DND-41 (cell line): ENCODE data around the gene MBLAC2.

ENCODE experiments used
- ATAC-seq: fragments of 200-7000 bp; cut with Tn5 transposase; 3 replicates; pipeline ENCODE4 v1.9.1; 2021; ENCODE audit warnings: low read depth; ENCODE audit not compliant: insufficient read depth
- DNase-seq: peaks from one replicate; pipeline ENCODE4 v3.0.0-alpha.2; 2020
- H2AFZ ChIP-seq: 2 replicates; pipeline ENCODE4 v1.6.0; 2012; ENCODE audit warnings: low read depth, low read length
- H3K27ac ChIP-seq: 2 replicates; pipeline ENCODE4 v1.5.1; 2012; ENCODE audit warnings: low read length, inconsistent platforms
- H3K27me3 ChIP-seq: fragments of 200-600 bp; sonication (generic); 2 replicates; pipeline ENCODE4 v1.6.0; 2012; ENCODE audit warnings: low read length, mild to moderate bottlenecking, inconsistent platforms; ENCODE audit not compliant: insufficient read depth, poor library complexity
- H3K36me3 ChIP-seq: 2 replicates; pipeline ENCODE4 v1.5.1; 2012; ENCODE audit warnings: low read length, inconsistent platforms; ENCODE audit not compliant: insufficient read depth
- H3K4me1 ChIP-seq: 2 replicates; pipeline ENCODE4 v1.5.1; 2012; ENCODE audit warnings: mild to moderate bottlenecking, low read length; ENCODE audit not compliant: insufficient read depth
- H3K4me2 ChIP-seq: 2 replicates; pipeline ENCODE4 v1.6.0; 2012; ENCODE audit warnings: mild to moderate bottlenecking, moderate library complexity, low read length, inconsistent platforms; ENCODE audit not compliant: insufficient read depth
- H3K4me3 ChIP-seq, 2 experiments: fragments of 200-600 bp in 1 of 2; shearing (Covaris generic) in 1 of 2; 2 replicates each; pipeline ENCODE4 v1.5.1; 2012 to 2016; ENCODE audit warnings: inconsistent platforms in 2 of 2, low read length in 2 of 2, mild to moderate bottlenecking in 2 of 2, low read depth in 1 of 2, moderate library complexity in 1 of 2
- H3K79me2 ChIP-seq: 2 replicates; pipeline ENCODE4 v1.6.0; 2012; ENCODE audit warnings: low read length, inconsistent platforms; ENCODE audit not compliant: insufficient read depth
- H3K9ac ChIP-seq: 2 replicates; pipeline ENCODE4 v1.6.0; 2012; ENCODE audit warnings: low read depth, mild to moderate bottlenecking, inconsistent platforms, low read length, moderate library complexity
- H3K9me3 ChIP-seq: 2 replicates; pipeline ENCODE4 v1.5.1; 2012; ENCODE audit warnings: low read length, moderate library complexity, mild to moderate bottlenecking, inconsistent platforms; ENCODE audit not compliant: insufficient read depth, severe bottlenecking
- H4K20me1 ChIP-seq: 2 replicates; pipeline ENCODE4 v1.6.0; 2012; ENCODE audit warnings: low read length; ENCODE audit not compliant: insufficient read depth
- EZH2 ChIP-seq: IDR thresholded peaks from 3 replicates; pipeline ENCODE4 v1.6.1; 2012; ENCODE audit warnings: borderline replicate concordance, low read depth, mild to moderate bottlenecking, moderate library complexity, low read length, inconsistent platforms; ENCODE audit not compliant: severe bottlenecking
- TF ChIP-seq, protein P1 (sequence below): IDR thresholded peaks from 2 replicates; pipeline ENCODE4 v1.5.1; 2012; ENCODE audit warnings: borderline replicate concordance, low read length, moderate library complexity, mild to moderate bottlenecking; ENCODE audit not compliant: poor library complexity, severe bottlenecking; ENCODE audit errors: extremely low read depth

MBLAC2 gene

DNA sequence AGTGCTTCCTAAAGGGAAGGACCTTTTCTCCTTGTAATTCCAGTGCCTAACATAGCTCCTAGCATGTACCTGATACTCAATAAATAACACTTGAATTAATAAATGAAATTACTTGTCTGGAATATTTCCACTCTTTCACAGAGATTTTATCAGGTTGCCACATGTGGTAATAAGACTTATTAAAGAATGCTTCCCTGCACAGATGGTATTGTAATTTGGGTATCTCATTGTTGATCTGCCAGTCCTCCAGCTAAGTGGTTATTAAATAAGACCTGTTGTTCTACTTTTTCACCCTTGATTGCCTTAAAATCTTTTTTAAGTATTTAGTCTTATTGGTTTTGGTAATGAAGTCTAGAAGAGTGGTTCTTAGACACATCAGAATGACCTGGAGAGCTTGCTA is 36.9 kb downstream of the MBLAC2 start:
- Histone ChIP-seq H3K4me2 (no peak overlapping the region), H4K20me1 (no peaks in the 10 kb centered on the region), H3K4me1 (peaks cover 11% of the 10 kb centered on the region), H3K27ac (no peak overlapping the region), H3K9me3 (no peaks in the 10 kb centered on the region), H3K4me3 (no peak overlapping the region), H3K36me3 (no peaks in the 10 kb centered on the region), H3K9ac (no peak overlapping the region), H3K27me3 (peaks cover 17% of the 10 kb centered on the region), H2AFZ (no peak overlapping the region), H3K79me2 (no peaks in the 10 kb centered on the region)
- DNase-seq = no peak
- TF ChIP-seq, protein P1, sequence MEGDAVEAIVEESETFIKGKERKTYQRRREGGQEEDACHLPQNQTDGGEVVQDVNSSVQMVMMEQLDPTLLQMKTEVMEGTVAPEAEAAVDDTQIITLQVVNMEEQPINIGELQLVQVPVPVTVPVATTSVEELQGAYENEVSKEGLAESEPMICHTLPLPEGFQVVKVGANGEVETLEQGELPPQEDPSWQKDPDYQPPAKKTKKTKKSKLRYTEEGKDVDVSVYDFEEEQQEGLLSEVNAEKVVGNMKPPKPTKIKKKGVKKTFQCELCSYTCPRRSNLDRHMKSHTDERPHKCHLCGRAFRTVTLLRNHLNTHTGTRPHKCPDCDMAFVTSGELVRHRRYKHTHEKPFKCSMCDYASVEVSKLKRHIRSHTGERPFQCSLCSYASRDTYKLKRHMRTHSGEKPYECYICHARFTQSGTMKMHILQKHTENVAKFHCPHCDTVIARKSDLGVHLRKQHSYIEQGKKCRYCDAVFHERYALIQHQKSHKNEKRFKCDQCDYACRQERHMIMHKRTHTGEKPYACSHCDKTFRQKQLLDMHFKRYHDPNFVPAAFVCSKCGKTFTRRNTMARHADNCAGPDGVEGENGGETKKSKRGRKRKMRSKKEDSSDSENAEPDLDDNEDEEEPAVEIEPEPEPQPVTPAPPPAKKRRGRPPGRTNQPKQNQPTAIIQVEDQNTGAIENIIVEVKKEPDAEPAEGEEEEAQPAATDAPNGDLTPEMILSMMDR = no peak
- TF ChIP-seq EZH2 = no peak
- no peak for ATAC-seq

DNA sequence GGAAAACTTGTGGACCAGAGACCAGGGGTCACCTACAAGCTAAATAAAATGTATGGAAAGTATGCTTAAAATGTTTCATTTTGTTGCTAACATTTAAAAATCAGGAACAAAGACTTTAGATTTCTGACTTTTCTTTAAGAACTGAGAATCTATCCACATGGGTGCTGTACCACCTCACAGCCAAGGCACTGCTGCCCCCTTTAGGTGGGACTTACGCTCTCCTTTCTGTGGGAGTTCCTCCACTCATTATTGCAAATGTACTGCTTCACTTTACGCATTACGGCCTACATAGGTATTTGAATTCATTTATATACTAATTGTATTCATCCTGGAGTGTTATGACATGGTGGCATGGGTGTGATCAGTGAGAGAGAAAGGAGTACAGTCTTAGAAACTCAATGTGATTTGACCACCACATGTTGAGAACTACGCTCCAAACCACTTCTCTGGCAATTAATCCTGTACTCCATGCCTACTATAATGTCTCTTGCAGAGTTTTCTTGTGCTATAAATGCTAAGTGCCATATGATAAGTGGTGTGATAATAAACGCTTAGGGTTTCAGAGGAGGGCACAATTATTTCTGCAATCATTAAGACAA is 40.4 kb downstream of the MBLAC2 start:
- no peaks in the 10 kb centered on the region for H3K9me3 ChIP-seq
- H3K4me1 ChIP-seq = no peaks in the 10 kb centered on the region
- no peak overlapping the region for H3K27ac ChIP-seq
- H3K79me2 ChIP-seq = no peaks in the 10 kb centered on the region
- no peak overlapping the region for H2AFZ ChIP-seq
- no peaks in the 10 kb centered on the region for H4K20me1 ChIP-seq
- H3K4me2 ChIP-seq = no peak overlapping the region
- no peaks in the 10 kb centered on the region for H3K36me3 ChIP-seq
- ATAC-seq (peak; percentile 95), DNase-seq (peak; percentile 57)
- TF ChIP-seq, protein P1 = peak; percentile 76
- no peak for TF ChIP-seq EZH2
- no peak overlapping the region for H3K9ac ChIP-seq
- H3K4me3 ChIP-seq = no peak overlapping the region
- H3K27me3 ChIP-seq = peaks cover 17% of the 10 kb centered on the region

DNA sequence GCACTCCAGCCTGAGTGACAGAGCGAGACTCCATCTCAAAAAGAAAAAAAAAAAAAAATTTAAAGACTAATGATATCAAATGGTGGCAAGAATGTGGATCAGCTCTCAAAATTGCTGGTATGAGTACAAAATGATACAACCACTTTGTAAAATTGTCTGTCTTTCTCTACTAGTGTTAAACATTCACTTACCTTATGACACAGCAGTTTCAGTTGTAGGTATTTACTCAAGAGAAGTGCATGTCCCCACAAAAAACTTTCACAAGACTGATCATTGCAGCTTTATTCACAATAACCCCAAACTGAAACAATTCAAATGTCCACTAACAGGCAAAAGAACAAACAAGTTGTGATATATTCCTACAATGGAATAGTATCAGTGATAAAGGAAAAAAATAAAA is 50.3 kb downstream of the MBLAC2 start:
- Histone ChIP-seq H3K4me3 (no peak overlapping the region), H2AFZ (no peak overlapping the region), H3K27me3 (peaks cover 14% of the 10 kb centered on the region), H3K9me3 (no peaks in the 10 kb centered on the region), H3K4me1 (no peaks in the 10 kb centered on the region), H3K9ac (no peak overlapping the region), H3K27ac (no peak overlapping the region), H3K36me3 (no peaks in the 10 kb centered on the region), H3K79me2 (no peaks in the 10 kb centered on the region), H3K4me2 (no peak overlapping the region), H4K20me1 (no peaks in the 10 kb centered on the region)
- no peak for ATAC-seq
- no peak for DNase-seq
- no peak for TF ChIP-seq EZH2
- TF ChIP-seq, protein P1 = no peak
